Activated CD8-positive, alpha-beta memory T cell treated with anti-CD3 and anti-CD28 coated beads for 36 hours (primary cell): Measurements from ENCODE around the gene FOXO6. TPM values are rescaled to one million over a fixed set of nuclear protein-coding genes. Genes with fewer than 3 reads are reported as not detected.

Experiments
- CTCF ChIA-PET: fragments of 350-600 bp; sonication (Branson Sonifier 250); formaldehyde crosslinking; loops from one replicate; lab custom pipeline; 2021; ENCODE audit warnings: antibody characterized with exemption; lab: Charles Lee
- POLR2A ChIA-PET: fragments of 350-600 bp; sonication (Branson Sonifier 250); formaldehyde crosslinking; loops from one replicate; lab custom pipeline; 2021; ENCODE audit warnings: antibody characterized with exemption; lab: Charles Lee
- total RNA-seq, 2 experiments: library from RNA; stranded (reverse); gene quantifications; one replicate each; pipeline ENCODE4 v1.2.3, GENCODE V29; 2021

Gene FOXO6
- total RNA-seq, 2 experiments from 2014 or later, result 0.08 to 0.21 TPM

DNA sequence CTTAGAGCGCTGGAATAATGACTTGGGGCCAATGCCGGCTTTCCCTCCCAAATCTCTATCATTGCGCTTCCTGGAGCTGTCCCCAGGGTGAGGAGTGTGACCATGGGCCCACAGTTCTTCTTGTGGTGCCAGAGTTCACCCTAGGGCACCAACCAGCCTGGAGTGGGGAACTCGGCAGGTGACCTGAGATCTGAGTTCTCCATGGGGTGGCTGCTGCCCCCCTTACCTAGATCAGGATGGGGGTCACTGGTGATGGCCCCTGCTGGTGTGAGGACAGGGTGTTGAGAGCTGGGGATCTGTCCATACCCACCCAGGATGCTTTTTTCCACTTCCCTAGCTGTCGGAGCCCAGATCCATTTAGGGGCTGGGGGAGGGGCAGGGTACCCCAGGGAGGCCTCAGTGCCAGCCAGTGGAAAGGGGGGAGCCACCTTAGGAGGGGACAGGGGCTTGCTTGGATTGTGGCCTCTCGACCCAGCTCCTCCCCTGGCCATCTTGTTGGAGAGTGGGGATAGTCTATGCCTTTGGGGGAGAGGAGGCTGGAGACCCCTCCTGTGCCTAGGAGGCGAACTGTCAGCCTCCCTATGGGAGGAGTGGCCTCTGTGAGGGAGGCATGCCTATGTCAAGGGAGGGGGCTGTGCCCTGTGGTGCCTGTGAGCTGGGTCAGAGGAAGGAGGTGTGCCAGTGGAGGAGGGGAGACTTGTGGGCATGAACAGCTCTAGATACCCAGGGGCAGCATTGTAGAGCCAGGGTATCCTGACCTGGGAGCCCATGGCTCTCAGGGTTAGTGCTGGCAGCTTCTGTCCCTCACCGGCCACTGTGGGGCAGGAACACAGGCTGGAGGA is 1.7 kb downstream of the FOXO6 start:
- ChIA-PET CTCF (interaction anchor here (0.9 to 1.5 kb wide), 2 partner anchors 54 to 80 kb away, joined by 3 to 4 read pairs; no protein-coding TSS in a partner anchor), POLR2A (no interaction called here)

DNA sequence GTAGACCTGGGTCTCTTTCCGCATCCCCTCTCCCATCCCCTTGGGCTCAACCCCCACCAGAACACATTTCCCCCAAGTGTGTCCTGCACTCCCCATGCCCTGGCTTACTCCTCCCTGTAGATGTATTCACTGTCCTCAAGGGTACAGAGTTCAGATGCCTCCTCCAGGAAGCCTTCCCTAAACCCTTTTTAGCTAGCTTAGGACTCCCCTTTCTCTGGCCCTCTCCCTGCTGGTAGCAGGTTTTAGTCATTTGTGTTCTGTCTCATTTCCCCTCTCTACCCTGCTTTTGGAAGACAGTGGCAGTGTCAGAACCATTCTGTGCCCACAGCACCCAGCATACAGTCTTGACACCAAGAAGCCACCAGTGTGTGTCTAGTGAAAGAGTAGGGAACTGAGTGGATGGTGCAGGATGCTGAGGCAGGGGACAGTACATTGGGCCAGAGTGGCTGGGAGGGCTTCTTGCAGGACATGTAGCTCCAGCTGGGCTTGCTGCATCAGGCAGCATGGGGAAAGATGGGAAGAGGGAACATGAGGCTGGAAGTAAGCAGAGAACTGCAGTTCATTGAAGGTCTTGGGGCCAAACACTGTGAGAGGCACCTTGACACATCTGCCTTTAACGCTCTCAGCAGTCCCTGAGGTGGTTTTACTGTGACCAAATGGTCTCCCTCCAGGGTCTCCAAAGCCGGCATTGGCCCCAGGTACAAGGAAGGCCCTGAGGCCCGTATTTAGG is 2.5 kb downstream of the FOXO6 start:
- CTCF ChIA-PET, result interaction anchor here (0.9 to 1.5 kb wide), 2 partner anchors 54 to 81 kb away, joined by 3 to 4 read pairs; no protein-coding TSS in a partner anchor
- POLR2A ChIA-PET, result no interaction called here

DNA sequence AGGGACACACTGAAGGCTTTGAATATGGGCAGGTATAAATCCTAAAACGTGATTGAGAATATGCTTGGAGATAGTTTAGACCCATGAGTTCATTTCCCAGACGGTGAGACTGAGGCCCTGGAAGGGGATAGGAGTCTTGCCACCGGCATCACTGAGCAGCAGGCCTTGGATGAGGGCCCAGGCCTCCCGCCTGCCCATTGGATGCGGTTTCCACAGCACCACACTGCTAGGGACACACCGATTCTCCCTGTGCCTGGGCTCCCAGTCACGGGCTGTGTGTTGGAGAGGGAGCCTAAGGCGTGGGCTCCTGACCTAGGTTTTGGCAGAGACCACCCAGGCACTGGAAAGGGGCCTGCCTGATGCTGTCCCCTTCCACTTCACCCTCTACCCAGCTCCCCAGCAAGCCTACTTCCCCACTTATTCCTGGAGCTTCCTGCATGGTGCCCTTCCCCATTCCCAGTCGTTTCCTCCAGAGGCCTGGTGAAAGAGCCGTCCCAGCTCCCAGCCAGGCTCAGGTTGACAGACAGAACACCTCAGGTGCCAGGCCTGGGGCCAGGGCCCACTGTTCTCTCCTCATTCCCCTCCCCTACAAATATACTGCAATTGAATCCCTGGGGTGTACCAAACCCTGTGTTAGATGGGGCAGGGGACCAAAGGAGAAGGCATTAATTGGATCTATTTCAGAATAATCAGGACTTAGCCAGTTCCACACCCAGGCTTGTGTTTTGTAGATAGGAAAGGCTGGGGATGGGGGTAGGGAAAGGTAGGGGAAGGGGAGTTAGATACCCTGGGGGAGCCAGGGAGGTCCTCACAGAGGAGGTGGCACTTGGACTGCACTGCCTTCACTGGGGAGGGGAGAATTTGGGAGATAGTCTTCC is 3.4 kb downstream of the FOXO6 start:
- CTCF ChIA-PET, result no interaction called here
- POLR2A ChIA-PET, result no interaction called here

DNA sequence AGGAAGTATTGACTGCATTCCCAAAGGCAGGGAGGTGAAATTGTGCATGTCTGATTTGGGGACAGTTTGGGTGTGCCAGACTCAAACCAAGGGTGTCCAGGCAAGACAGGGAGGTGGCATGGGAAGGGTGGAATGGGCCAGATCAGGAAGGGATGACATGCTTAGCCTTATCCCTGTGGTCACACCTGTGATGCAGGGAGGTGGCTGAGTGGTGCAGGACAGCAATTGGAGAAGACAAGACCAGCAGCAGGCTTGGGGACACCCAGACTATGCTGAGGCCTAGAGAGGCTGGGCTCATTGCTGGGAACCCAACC is 4.0 kb downstream of the FOXO6 start:
- POLR2A ChIA-PET, result no interaction called here
- CTCF ChIA-PET, result no interaction called here

DNA sequence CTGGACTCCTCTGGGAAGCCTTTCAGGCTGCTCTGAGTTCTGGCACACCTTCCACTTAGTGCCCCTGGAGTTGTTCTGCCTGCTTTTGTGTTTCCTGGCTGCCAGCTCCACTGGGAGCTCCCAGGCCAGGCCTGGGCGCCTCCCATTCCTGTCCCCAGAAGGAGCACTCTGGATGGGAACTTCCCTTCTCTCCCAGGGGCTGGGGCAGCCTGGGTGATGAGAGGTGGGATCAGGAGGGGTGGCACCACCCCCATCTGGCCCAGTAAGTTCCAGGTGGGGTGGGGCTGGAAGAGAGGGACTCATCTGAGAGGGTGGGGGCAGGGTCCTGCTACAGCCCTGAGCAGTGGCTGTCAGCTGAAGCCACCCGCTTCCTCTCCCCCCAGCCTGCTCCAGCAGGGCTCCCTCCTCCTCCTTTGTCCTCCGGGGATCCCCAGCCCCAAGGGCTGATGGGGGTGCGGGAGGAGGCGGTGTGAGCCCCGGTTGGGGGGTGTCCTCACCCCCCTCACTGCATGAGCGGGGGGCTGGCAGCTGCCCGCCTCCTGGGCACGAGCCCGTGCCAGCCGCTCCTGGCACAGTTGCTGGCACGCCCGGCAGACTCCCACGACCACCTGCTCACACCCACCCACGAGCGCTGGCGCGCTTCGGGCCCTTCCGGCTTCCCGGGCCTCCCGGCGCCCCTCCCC is 4.7 kb downstream of the FOXO6 start:
- CTCF ChIA-PET, result no interaction called here

DNA sequence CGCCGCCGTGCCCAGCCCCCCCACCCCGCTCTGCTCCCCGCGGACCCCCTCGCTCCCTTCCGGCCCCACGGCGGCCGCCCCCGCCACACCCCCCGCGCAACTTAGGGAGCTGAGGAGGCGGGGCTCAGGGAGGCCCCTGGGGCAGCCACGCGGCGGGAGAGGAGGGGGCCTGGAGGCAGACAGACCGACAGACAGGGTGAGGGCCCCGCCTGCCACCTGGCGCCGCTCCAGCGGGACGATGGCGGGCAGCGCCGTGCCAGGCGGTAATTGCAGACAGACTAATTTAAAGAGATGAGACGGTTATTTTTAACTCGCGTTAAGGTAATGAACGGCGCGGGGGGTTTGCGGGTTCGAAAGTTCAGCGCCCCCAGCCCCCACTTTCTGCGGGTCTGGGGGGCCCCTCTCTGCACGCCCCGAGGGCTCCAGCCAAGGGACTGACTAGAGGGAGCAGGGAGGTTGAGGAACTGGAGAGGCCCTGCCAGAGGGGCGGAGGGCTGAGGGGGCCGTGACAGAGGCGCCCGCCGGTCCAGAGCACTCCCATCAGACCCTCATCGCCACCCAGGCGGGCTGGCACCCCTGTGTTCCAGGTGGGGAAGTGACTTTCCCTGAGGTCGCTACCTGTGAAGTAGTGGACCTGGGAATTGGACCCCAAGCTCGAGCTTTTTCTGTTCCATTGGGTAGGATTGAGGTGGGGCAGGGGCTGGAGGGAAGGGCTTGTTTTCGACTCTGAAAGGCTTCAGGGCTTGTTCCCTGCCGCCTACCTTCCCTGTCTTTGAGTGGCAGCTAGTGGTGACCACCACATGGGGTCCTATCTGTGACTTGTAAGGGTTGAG is 5.4 kb downstream of the FOXO6 start:
- ChIA-PET CTCF (no interaction called here), POLR2A (no interaction called here)

More for the DNA sequence above, 4.7 kb downstream of the FOXO6 start:
- POLR2A ChIA-PET, result no interaction called here

DNA sequence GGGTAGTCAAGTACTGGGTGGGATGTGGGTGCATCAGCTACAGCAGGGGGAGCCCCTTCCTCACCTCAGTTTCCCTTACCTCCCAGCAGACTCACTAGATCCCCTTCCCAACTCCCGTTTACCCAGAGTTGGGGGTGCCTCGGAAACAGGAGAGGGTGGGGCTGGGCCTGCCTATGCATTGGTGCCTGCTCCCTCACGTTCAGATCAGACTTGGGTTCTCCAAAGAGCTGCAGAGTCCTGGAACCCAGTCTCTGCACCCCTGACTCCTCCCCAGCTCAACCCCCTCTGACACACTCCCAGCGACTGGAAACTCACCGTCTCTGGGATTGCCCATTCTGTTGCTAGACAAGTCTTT is 6.0 kb downstream of the FOXO6 start:
- CTCF ChIA-PET, result interaction anchor here (0.6 kb wide), 1 partner anchor 14 kb away, joined by 3 read pairs; no protein-coding TSS in a partner anchor

DNA sequence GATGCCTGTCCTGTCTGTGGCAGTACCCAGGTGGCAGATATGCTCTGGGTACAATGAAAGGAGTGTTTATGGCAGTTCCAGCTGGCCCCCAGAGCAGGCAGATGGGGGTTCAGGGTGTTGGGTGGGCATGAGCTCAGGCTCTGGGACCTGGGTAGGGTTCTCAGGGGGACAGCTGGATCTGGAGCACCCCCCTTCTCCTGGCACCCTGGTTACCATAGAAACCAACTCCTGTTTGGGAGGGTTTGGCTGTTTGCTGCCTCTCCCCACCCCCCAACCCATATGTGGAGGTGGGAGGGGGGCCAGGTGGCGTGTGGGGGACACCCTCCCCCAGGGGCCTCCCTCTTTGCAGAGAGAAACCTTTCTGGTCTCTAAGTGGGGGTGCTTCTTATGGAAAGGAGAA is 7.1 kb downstream of the FOXO6 start:
- CTCF ChIA-PET, result no interaction called here

More for the DNA sequence above, 6.0 kb downstream of the FOXO6 start:
- POLR2A ChIA-PET, result no interaction called here

DNA sequence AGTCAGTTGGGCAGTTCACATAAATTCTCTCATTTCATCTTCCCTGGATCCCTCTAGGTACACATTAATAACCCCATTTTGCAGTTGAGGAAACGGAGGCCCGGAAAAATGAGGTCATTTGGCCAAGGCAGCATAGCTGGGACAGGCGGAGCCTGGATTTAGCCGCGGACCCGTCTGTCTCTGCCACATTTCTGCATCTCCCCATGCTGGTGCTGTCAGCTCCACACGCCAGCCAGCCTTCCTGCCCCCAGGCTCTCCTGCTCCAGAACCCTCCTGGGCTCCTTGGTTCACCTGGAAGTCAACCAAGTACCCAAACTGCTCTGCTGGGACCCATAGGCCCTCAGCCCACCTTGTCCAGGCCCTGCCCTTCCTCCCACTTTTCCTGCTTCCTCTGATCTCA is 7.6 kb downstream of the FOXO6 start:
- ChIA-PET CTCF (no interaction called here), POLR2A (no interaction called here)

More for the DNA sequence above, 7.1 kb downstream of the FOXO6 start:
- POLR2A ChIA-PET, result no interaction called here

DNA sequence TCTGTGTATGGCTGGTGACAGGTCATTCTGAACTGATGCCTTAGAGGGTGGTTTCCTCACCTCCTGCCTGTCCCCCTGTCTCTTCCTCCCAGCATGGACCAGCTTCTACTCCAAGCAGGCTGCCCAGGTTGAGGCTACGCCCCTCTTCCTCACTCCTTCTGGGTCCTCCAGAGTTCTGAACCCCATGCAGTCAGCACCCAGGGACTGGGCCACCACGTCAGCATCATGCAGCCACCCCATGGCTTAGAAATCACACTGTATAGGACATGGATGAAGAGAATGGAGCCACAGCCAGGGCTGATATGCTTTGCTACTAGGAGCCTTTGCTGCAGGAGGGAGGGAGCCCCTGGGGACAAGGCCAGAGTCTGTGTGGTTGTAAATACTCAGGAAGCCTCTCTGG is 8.3 kb downstream of the FOXO6 start:
- POLR2A ChIA-PET, result no interaction called here
- CTCF ChIA-PET, result interaction anchor here (0.7 kb wide), 1 partner anchor 768 kb away, joined by 3 read pairs; no protein-coding TSS in a partner anchor

DNA sequence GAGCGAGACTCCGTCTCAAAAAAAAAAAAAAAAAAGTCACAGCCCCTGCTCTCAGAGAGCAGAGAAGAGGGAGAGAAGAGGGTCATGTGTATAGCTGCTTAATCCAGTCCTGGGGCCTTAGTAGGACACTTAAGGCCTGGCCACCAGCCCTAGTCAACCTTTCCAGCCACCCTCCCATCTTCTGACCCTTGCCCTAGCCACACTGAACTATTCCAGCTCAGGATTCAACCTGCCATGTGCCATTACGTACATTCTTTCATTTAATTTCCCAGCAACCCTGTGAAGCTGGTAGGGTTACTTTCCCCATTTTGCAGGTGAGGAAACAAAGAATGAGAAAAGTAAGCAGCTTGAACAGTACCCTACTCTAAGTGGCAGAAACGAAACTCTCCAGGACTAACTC is 9.0 kb downstream of the FOXO6 start:
- CTCF ChIA-PET, result interaction anchor here (0.7 kb wide), 1 partner anchor 767 kb away, joined by 3 read pairs; no protein-coding TSS in a partner anchor
- POLR2A ChIA-PET, result no interaction called here

DNA sequence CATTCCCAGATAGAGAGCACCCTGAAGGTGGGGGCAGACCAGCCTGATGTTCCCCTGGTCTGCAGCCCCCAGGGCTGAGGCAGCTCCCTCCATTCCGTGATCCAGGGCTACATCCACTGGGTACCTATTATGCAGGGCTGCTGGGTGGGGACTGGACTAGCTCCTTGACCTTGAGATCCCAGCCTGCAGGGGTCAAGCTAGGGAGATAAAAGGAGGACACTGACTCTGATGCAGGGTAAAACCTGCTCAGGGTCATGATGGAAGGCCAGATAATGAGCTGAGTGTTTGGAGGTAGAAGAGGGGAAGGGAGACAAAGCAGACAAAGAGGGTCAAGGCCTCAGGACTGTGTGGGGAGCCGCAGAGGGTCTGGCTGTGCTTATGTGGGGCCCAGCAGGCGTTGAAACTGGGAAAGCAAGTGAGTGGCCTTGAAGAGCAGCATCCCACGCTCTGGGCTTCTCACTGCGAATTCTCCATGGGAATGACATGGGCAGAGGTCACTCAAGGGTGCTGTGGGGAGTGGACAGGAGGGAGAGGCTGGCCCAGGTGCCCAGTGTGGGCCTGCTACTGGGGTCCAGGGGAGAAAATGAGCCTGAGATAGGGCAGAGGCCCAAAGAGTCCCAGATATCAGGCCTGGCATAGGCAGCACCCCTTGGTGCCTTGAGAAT is 9.7 kb downstream of the FOXO6 start:
- CTCF ChIA-PET, result no interaction called here
- POLR2A ChIA-PET, result no interaction called here

DNA sequence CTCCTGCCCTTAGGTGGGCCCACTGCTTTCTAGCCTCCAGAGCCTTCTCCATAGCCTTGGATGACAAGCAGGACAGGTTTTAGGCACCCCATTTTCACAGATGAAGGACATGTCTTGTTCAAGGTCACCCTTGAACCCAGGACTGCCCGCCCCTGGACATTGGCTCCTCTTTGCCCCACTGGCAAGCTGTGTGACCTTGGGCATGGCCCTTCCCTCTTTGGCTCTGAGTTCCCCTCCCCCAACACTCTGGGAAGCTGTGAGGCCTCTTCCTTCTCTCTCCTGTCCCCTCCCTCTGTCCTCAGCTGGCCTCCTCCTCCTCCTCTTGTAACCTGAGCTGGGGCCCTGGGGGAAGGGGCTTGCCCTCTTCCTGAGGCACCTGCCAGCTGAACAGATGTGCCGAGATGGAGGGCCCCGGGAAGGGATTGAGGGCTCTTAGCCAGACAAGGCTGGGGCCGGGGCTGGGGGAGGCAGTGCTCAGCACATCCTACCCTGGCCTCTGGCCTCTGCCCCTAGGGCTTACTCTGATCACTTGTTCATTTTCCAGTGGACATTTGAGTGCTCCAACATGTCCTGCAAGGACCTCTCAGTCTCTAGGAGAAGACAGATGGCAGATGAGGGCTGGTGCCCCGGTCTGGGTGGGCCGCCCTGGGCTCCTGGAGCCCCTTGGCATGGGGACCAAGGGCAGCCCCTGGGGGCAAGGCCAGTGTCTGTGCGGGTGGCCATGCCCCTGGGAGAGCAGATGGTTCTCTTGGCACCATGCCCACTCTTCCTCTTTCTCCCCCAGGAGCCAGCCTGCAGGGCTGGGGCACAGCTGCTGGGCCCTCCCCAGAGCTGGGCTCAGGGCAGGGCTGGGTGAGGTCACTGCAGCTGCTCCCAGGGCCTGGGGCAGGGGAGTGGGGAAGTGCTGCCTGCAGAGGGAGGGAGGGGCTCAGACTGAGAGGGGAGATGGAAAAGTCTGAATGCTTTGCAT is 10.7 kb downstream of the FOXO6 start:
- ChIA-PET POLR2A (no interaction called here), CTCF (no interaction called here)

DNA sequence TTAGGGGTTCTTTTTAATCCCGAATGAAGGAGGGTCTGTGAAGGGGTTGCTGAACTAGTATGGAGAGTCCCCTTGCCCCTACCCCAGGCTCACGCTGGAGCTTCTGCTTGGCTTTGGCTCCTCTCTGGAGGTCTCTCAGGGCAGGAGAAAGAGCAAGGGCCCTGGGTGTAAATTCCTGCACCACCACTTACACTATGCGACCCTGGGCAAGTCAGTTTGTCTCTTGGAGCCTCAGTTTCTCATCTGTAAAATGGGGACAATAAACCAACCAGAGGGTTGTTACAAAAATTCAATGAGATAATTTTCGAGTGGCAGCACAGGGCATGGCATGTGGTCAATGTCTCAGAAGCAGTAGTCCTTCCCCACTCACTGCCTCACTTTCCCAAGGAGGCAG is 11.4 kb downstream of the FOXO6 start:
- ChIA-PET CTCF (no interaction called here), POLR2A (no interaction called here)

DNA sequence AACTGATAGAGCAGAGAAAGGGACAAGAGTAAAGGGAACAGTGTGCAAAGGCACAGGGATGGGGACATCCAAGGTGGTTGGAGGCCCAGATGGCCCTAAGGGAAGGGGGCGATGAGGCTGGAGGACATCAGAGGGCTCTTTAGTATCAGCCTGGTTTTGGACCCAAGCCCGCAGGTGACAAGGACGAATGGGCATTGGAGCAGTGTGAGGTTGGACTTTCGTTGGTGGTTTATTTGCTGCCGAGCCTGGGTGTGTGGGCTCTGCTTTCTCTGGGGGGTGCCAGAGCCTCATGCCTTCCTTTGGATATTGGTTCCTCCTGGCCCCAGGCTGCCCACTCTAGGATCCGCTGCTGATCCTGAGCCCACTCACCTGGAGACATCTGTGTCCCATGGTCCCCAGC is 12.1 kb downstream of the FOXO6 start:
- CTCF ChIA-PET, result no interaction called here

DNA sequence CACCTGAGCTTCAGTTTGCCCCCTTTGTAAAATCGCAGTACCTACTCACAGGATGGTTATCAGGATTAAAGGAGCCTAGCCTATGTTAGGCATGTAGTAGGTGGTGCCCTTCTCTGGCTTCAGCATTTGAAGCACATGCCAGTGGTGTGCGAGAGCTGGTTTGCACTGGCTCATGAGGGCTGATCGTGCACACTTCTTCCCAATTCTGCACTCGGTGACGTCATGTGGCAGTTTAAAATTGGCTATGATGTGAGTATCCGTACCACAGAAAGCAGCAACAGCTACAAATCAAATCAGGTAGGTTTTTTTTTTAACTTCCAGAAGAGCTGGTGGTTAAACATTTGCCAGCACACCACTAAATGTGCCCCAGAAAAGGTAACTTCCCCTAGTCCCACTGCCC is 13.5 kb downstream of the FOXO6 start:
- ChIA-PET CTCF (no interaction called here), POLR2A (no interaction called here)

More for the DNA sequence above, 12.1 kb downstream of the FOXO6 start:
- POLR2A ChIA-PET, result no interaction called here

DNA sequence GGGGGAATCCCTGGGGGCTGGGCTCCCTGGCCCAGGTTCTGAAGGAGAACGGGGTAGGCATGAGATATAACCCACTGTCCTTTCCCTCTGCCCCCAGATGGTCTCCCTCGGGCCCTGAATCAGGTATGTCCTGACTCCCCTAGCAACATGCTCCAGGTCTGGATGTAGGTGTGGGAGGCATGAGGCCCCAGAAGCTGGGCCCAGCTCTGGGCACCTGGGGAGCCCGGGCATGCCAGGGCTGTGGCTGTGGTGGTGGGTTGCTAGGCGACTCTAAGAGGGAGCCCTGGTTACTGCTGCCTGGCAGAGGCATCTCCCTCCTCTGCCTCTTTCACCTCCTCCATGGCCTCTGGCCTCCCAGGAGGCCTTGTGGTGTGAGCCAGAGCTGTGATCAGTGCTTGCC is 16.2 kb downstream of the FOXO6 start:
- POLR2A ChIA-PET, result no interaction called here
- CTCF ChIA-PET, result no interaction called here
